ENCODE data around the gene MSANTD1. TPM values are rescaled to one million over a fixed set of nuclear protein-coding genes. Genes with fewer than 3 reads are reported as not detected.
A peak's percentile ranks its signal among the peaks of the same experiment; 100 is the strongest.
"Not testable (repeated sequence)": the region's sequence is repeated elsewhere in the genome, so short reads cannot be mapped to it uniquely, and the experiment has no call there.

MSANTD1 gene
- total and polyA plus RNA-seq, 3 donors from 2014 or later: 3.6 to 10.3 (median 10.1) TPM

DNA sequence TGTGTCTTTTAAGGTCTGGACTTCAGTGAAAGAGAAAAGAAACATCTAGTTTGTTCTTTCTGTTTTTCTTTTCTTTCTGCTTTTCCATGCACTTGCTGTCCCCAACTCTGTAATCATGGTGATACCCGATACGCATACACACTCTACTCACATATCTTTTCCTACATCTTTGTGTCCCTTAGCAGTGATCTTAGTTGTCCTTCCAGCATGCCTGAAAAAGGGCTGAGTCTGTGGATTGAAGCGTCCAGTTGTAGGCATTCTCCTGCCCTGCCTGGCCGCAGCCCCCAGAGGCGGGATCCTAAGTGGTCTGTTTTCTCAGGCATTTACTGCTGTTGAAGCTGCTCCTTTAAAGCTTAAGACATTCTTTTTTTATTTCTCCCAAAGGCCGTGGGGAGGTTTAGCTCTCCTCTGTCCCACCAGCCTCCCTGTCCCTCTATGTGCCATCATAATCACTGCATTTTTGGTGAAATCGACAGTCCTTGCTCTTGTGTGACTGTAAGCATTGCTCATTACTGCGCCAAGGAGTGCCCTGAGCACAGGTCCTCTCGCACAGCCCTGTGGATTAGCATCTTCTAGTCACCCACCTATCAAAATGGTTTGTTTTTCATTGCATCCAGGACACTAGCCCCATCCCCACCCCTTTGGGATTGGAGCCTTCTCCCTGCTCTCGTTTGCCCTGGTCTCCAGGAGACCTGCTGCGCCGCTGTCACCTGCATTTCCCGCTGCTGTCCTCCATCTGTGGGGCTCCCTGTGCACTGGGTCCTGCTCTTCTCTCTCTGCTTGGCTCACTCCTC is 48.3 kb downstream of the MSANTD1 start:
- 93 to 96% methylated on average over 13 of the region's 13 CpGs for WGBS, 2 donors
- Histone ChIP-seq H3K36me3 (ENCODE audit: low read depth, missing control alignments) (no peaks in the 10 kb centered on the region), H3K4me3 (no peak overlapping the region), H3K4me1 (peaks cover 23% of the 10 kb centered on the region), H3K9me3 (no peaks in the 10 kb centered on the region), H3K27me3 (no peaks in the 10 kb centered on the region), H3K27ac (no peak overlapping the region)
- TF ChIP-seq POLR2A (IDR thresholded peaks at IDR 0.05): no peak
- TF ChIP-seq, protein P1, sequence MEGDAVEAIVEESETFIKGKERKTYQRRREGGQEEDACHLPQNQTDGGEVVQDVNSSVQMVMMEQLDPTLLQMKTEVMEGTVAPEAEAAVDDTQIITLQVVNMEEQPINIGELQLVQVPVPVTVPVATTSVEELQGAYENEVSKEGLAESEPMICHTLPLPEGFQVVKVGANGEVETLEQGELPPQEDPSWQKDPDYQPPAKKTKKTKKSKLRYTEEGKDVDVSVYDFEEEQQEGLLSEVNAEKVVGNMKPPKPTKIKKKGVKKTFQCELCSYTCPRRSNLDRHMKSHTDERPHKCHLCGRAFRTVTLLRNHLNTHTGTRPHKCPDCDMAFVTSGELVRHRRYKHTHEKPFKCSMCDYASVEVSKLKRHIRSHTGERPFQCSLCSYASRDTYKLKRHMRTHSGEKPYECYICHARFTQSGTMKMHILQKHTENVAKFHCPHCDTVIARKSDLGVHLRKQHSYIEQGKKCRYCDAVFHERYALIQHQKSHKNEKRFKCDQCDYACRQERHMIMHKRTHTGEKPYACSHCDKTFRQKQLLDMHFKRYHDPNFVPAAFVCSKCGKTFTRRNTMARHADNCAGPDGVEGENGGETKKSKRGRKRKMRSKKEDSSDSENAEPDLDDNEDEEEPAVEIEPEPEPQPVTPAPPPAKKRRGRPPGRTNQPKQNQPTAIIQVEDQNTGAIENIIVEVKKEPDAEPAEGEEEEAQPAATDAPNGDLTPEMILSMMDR (IDR thresholded peaks at IDR 0.05): no peak
- DNase-seq: peak; percentile 6
- intact Hi-C loops (cut with DNase I; ENCODE audit: low total_unique reads): no loop called here

DNA sequence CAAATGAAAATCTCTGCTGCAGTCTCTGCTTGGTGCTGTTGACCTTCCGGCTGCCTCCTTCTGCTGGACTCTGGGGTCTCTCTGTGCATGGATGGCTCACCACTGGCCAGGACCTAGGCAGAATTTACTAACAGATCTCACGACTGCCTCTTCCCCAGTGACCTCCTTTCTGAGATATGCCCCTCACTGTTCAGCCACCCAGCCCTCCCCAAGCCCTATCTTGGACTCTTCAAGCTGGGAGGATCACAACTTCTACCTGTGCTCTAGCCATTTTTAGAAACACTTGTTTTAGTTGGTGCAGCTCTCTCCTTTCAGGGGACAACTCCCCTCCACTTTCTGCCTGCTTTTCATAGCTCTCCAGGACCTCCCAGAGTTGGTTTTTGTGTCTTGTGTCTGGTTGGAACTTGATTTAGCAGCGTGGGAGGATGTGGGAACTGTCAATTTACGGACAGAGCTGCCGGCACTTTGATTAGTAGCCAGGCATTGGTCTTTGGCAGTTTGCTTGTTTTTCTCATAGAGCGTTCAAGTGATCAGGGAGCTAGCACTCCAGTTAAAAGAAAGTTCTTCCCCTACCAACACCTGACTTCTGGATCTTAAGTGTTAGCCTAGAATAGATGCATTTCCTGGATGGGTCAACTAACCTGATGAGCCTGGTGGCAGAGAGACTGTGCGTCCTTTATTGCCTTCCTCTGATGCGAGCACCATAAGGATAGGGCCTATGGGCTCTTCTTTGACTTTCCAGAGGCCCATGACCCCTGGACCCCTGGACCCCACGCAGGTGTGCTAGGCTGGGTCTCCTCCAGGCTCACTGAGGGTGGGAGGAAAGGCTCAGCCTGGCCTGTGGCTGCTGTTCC is 50.4 kb downstream of the MSANTD1 start:
- TF ChIP-seq, protein P1 (IDR thresholded peaks at IDR 0.05): no peak
- no peak for TF ChIP-seq POLR2A (IDR thresholded peaks at IDR 0.05)
- intact Hi-C loops (cut with DNase I; ENCODE audit: low total_unique reads): no loop called here
- DNase-seq: peak; percentile 37
- Histone ChIP-seq H3K27me3 (no peaks in the 10 kb centered on the region), H3K36me3 (ENCODE audit: low read depth, missing control alignments) (no peaks in the 10 kb centered on the region), H3K9me3 (no peaks in the 10 kb centered on the region), H3K27ac (no peak overlapping the region), H3K4me3 (no peak overlapping the region), H3K4me1 (peaks cover 15% of the 10 kb centered on the region)
- WGBS, 2 donors: 63 to 68% methylated on average over 9 of the region's 9 CpGs

DNA sequence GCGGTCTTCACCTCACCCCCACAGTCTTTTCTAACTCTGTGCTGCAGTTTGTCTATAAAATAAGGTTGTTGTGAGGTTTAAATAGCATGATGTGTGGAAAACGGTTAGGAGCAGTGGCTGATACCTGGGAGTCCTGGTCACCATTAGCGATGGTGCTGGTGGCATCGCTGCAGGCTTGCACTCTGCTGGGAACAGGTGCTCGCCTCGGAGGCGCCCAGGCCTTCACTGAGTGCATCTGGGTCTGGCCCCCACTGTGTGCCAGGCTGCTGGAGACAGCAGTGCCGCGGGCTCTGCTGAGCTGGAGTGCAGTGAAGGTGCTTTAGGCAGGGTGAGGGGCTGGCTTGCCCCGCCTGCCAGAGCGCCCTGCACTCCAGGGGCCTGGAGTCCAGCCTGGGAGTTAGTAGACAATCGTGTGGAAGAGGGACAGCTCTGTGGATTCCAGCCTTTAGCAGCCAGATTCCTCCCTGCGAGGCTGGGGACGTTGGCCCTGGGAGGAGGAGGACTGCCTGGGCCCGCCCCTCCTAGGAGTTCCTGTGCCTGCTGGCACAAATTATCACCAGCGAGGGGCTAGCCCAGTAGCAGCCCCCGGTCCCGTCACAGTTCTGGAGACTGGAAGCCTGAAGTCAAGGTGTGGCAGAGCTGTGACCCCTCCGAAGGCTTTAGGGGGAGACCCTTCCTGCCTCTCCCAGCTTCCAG is 51.2 kb downstream of the MSANTD1 start:
- peaks cover 20% of the 10 kb centered on the region for H3K4me1 ChIP-seq
- no peak overlapping the region for H3K27ac ChIP-seq
- no peaks in the 10 kb centered on the region for H3K36me3 ChIP-seq (ENCODE audit: low read depth, missing control alignments)
- H3K27me3 ChIP-seq: no peaks in the 10 kb centered on the region
- DNase-seq: no peak
- H3K9me3 ChIP-seq: no peaks in the 10 kb centered on the region
- no peak overlapping the region for H3K4me3 ChIP-seq
- TF ChIP-seq, protein P1 (IDR thresholded peaks at IDR 0.05): no peak
- 87 to 90% methylated on average over 6 to 18 of the region's 19 CpGs for WGBS, 2 donors
- intact Hi-C loops (cut with DNase I; ENCODE audit: low total_unique reads): no loop called here

DNA sequence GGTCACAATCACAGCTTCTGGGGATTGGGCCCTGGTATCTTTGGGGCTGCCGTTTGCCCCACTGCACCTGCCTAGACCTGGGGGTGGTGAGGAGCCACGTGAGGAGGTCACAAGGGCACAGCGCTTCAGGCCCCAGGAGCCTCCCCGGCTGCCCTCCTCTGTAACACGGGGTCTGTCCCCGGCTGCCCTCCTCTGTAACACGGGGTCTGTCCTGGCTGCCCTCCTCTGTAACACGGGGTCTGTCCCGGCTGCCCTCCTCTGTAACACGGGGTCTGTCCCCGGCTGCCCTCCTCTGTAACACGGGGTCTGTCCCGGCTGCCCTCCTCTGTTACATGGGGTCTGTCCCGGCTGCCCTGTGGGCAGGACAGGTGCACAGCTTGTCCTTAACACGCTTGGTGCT is 51.9 kb downstream of the MSANTD1 start:
- intact Hi-C loops (cut with DNase I; ENCODE audit: low total_unique reads); H3K27ac ChIP-seq; H3K27me3 ChIP-seq; H3K36me3 ChIP-seq (ENCODE audit: low read depth, missing control alignments); H3K9me3 ChIP-seq; DNase-seq; H3K4me3 ChIP-seq: not testable (repeated sequence)
- peaks cover 20% of the 10 kb centered on the region for H3K4me1 ChIP-seq
- WGBS, 2 donors: 91 to 93% methylated on average over 14 to 15 of the region's 15 CpGs
